Transverse colon (tissue), 4 donors: ENCODE data around the gene C1QTNF9. TPM values are rescaled to one million over a fixed set of nuclear protein-coding genes. Genes with fewer than 3 reads are reported as not detected.
"Not testable (repeated sequence)": the region's sequence is repeated elsewhere in the genome, so short reads cannot be mapped to it uniquely, and the experiment has no call there.

Experiments
- DNase-seq: peaks from one replicate; pipeline ENCODE4 v3.0.0-alpha.2; 2019
- H3K27ac ChIP-seq, 4 donors: fragments of 200-600 bp; sonication (generic); 2 replicates each; pipeline ENCODE4 v1.5.1; 2016 to 2018; ENCODE audit warnings: inconsistent platforms in 4 of 4
- H3K27me3 ChIP-seq: fragments of 200-600 bp; sonication (generic); 2 replicates; pipeline ENCODE4 v1.5.1; 2017; ENCODE audit warnings: inconsistent platforms
- H3K36me3 ChIP-seq, 4 donors: fragments of 200-600 bp; sonication (generic); 2 replicates each; pipeline ENCODE4 v1.5.1; 2017 to 2019; ENCODE audit warnings: inconsistent platforms in 4 of 4
- H3K4me1 ChIP-seq, 4 donors: fragments of 200-600 bp; sonication (generic); 2 replicates each; pipeline ENCODE4 v1.5.1; 2017 to 2020; ENCODE audit warnings: inconsistent platforms in 4 of 4
- H3K4me3 ChIP-seq, 4 donors: fragments of 200-600 bp; sonication (generic); 1 replicate in 1 of 4; 2 replicates in 3 of 4; pipeline versions ENCODE4 v1.5.1 to v1.6.1; 2017 to 2019; ENCODE audit warnings: inconsistent platforms in 4 of 4
- H3K9me3 ChIP-seq, 2 donors: fragments of 200-600 bp; sonication (generic); 2 replicates each; pipeline ENCODE4 v1.5.1; 2017 to 2019; ENCODE audit warnings: inconsistent platforms in 2 of 2
- EP300 ChIP-seq: sonication (generic); formaldehyde crosslinking; IDR thresholded peaks from one replicate; pipeline ENCODE4 v1.6.1; 2017; ENCODE audit warnings: antibody characterized with exemption, low read depth
- POLR2A ChIP-seq: fragments of 450-650 bp; IDR thresholded peaks from one replicate; pipeline ENCODE4 v1.6.1; 2016; ENCODE audit warnings: antibody characterized with exemption, mild to moderate bottlenecking, moderate library complexity
- POLR2AphosphoS5 ChIP-seq, 3 donors: sonication (generic); formaldehyde crosslinking; IDR thresholded peaks; one replicate each; pipeline ENCODE4 v1.6.1; 2016; ENCODE audit warnings: antibody characterized with exemption in 3 of 3
- WGBS, 2 donors: methylation state at CpG; one replicate each; pipeline ENCODE4 v1.1.5; 2018; ENCODE audit warnings: low coverage in 1 of 2; 5-methylcytosine and 5-hydroxymethylcytosine counted together
- in situ Hi-C, 4 donors: fragments of 200-750 bp; cut with MboI; loops; one replicate each; pipeline versions ENCODE4 v1.15.0 to v1.15.1; 2017; ENCODE audit warnings: low sequenced_read_pairs in 3 of 4, low pct_ligation_motif_present in 1 of 4, low pct_unique_long_range_greater_than_20kb in 1 of 4
- intact Hi-C: fragments of 100-400 bp; cut with DNase I; formaldehyde crosslinking; loops from one replicate; pipeline ENCODE4 v1.15.1; 2023; ENCODE audit warnings: low total_unique reads
- total RNA-seq, 4 donors: library from RNA; depleted of rRNA; stranded (reverse); fragments of >200 nt; gene quantifications; one replicate each; pipeline ENCODE4 v1.1.0, GENCODE V29; 2016
- TF ChIP-seq, protein P1 (sequence below), 5 experiments: fragments of 200-600 bp in 3 of 5; fragments of 450-650 bp in 2 of 5; sonication (generic) in 3 of 5; IDR thresholded peaks; 1 replicate in 2 of 5; 2 replicates in 3 of 5; pipeline ENCODE4 v1.5.1; 2016 to 2017; ENCODE audit warnings: antibody characterized with exemption in 5 of 5, inconsistent platforms in 3 of 5, mild to moderate bottlenecking in 2 of 5, moderate library complexity in 1 of 5

Gene C1QTNF9, protein sequence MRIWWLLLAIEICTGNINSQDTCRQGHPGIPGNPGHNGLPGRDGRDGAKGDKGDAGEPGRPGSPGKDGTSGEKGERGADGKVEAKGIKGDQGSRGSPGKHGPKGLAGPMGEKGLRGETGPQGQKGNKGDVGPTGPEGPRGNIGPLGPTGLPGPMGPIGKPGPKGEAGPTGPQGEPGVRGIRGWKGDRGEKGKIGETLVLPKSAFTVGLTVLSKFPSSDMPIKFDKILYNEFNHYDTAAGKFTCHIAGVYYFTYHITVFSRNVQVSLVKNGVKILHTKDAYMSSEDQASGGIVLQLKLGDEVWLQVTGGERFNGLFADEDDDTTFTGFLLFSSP
- total RNA-seq: under 1 TPM in 1 of 4 donors, not detected in 3; 0.48 TPM

DNA sequence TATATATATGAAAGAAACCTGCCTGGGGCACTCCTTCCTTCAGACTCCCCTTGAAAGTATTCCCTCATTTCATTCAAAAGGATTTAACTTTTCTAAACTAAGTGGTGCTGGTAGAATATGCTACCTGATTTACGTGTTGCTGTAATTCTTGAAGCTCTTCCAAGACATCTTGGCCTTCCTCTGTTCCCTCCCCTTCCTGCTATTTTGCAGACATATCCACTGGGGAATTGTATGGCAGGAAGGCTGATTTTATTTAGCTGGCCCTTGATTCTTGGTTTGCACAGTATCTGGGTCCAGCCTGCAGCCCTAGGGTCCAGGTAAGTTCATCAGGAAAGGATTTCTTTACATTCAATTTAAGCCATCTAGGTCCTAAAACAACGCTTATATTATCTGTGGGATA is at the start of gene C1QTNF9:
Gene C1QTNF9, plus strand, starts transcription at position 281 of the 400 bp plus-strand sequence. CDS start 6,424 bp downstream, outside the sequence.
- H3K27me3 ChIP-seq, DNase-seq, H3K4me1 ChIP-seq, in situ Hi-C loops, H3K27ac ChIP-seq, H3K4me3 ChIP-seq, H3K36me3 ChIP-seq, intact Hi-C loops, H3K9me3 ChIP-seq: not testable (repeated sequence)
- WGBS, 2 donors: 40 to 69% methylated on average over 1 to 2 of the region's 2 CpGs

DNA sequence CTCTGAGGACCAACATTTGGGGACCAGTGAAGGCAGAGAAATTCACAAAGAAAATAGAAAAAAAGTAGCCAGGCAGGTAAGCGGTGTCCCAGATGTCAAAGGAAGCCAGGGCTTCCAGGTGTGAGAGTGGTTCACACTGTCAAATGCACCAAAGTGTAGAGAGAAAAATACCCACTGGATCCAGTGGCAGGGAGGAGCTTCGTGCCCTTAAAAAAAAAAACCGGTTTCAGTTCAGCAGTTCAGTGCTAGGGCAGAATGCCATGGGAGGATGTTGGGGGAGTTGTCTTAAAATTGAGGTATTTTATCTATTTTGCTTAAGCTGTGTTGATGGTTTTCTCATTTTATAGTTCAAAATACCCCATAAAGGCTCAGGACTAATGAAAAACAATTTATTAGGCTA is 47.8 kb upstream of the C1QTNF9 start:
- TF ChIP-seq, protein P1, sequence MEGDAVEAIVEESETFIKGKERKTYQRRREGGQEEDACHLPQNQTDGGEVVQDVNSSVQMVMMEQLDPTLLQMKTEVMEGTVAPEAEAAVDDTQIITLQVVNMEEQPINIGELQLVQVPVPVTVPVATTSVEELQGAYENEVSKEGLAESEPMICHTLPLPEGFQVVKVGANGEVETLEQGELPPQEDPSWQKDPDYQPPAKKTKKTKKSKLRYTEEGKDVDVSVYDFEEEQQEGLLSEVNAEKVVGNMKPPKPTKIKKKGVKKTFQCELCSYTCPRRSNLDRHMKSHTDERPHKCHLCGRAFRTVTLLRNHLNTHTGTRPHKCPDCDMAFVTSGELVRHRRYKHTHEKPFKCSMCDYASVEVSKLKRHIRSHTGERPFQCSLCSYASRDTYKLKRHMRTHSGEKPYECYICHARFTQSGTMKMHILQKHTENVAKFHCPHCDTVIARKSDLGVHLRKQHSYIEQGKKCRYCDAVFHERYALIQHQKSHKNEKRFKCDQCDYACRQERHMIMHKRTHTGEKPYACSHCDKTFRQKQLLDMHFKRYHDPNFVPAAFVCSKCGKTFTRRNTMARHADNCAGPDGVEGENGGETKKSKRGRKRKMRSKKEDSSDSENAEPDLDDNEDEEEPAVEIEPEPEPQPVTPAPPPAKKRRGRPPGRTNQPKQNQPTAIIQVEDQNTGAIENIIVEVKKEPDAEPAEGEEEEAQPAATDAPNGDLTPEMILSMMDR (IDR thresholded peaks at IDR 0.05): no peak
- TF ChIP-seq POLR2AphosphoS5 (IDR thresholded peaks at IDR 0.05) (no peak), POLR2A (no peak), EP300 (no peak)
- Histone ChIP-seq H3K4me3 (no peak overlapping the region), H3K27ac (no peak overlapping the region), H3K36me3 (no peaks in the 10 kb centered on the region), H3K9me3 (no peaks in the 10 kb centered on the region), H3K4me1 (peaks cover 0 to 29% (median 0%) of the 10 kb centered on the region in 4 donors), H3K27me3 (no peaks in the 10 kb centered on the region)
- intact Hi-C loops: no loop called here
- 62 to 71% methylated on average over 3 of the region's 3 CpGs for WGBS, 2 donors
- in situ Hi-C loops: no loop called here
- DNase-seq: no peak

DNA sequence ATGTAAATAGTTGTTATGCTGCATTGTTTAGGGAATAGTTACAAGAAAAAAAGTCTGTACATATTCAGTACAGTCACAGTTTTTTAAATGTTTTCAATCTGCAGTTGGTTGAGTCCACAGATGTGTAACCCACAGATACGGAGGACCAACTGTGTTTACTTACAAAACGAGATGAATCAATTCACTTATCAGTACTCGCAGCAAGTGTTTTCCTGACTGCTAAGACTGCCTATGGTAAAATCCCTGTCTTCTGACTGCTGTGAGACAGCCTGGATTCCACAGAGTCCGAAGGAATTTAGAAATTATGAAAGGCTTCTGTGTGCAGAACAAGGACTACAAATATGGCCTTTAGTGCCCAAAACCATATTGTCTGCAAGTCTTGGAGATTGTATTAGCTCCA is 45.7 kb upstream of the C1QTNF9 start:
- 52 to 58% methylated on average over 3 to 4 of the region's 4 CpGs for WGBS, 2 donors
- intact Hi-C loops: no loop called here

DNA sequence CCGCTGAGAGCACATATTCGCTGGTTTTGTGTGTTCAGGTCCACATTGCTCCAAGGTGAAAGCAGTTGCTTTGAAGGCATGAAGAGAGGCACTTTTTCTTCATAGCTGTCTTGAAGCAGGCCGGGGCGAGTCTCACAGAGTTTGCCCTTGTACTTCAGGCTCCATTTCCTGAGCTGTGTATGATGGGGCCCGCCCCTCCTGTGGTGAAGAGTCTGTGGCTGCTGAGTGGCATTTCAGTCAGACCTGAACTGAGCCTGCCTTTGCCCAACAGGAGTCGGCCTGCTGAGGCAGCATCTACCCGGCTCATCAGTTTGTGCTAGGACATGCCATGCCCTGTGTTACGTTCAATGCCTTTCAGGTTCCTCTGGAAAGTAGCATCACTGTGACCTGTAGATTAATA is 44.4 kb upstream of the C1QTNF9 start:
- H3K27ac ChIP-seq: no peak overlapping the region

More for the DNA sequence above, 45.7 kb upstream of the C1QTNF9 start:
- H3K36me3 ChIP-seq: no peaks in the 10 kb centered on the region
- DNase-seq: no peak
- peaks cover 0 to 38% (median 2%) of the 10 kb centered on the region in 4 donors for H3K4me1 ChIP-seq
- H3K9me3 ChIP-seq: no peaks in the 10 kb centered on the region
- in situ Hi-C loops: no loop called here
- TF ChIP-seq EP300 (no peak), POLR2A (no peak), POLR2AphosphoS5 (IDR thresholded peaks at IDR 0.05) (no peak)
- TF ChIP-seq, protein P1 (IDR thresholded peaks at IDR 0.05): no peak
- H3K27me3 ChIP-seq: no peaks in the 10 kb centered on the region
- H3K4me3 ChIP-seq: no peak overlapping the region
- peak overlapping the region in 1 of 4 donors; percentile 23 for H3K27ac ChIP-seq

More for the DNA sequence above, 44.4 kb upstream of the C1QTNF9 start:
- peak; percentile 51 for DNase-seq
- Histone ChIP-seq H3K27me3 (no peaks in the 10 kb centered on the region), H3K4me1 (peaks cover 2 to 32% (median 3%) of the 10 kb centered on the region in 4 donors), H3K9me3 (no peaks in the 10 kb centered on the region), H3K36me3 (no peaks in the 10 kb centered on the region), H3K4me3 (no peak overlapping the region)
- TF ChIP-seq EP300 (no peak), POLR2AphosphoS5 (IDR thresholded peaks at IDR 0.05) (no peak), POLR2A (no peak)
- TF ChIP-seq, protein P1 (IDR thresholded peaks at IDR 0.05): no peak
- in situ Hi-C loops (no loop called here), intact Hi-C loops (no loop called here)
- WGBS, 2 donors: 82% methylated on average over 8 of the region's 8 CpGs; no CpG with 5 or more reads in 1 of the 2 donors
